Common myeloid progenitor, CD34-positive (primary cell): ENCODE measurements around the gene FAM25G. TPM values are rescaled to one million over a fixed set of nuclear protein-coding genes. Genes with fewer than 3 reads are reported as not detected.
A peak's percentile ranks its signal among the peaks of the same experiment; 100 is the strongest.
"Not testable (repeated sequence)": the region's sequence is repeated elsewhere in the genome, so short reads cannot be mapped to it uniquely, and the experiment has no call there.

ENCODE experiments used
- CTCF ChIA-PET: fragments of 350-600 bp; sonication (Branson Sonifier 250); formaldehyde crosslinking; loops from one replicate; lab custom pipeline; 2021; ENCODE audit warnings: antibody characterized with exemption; lab: Charles Lee
- POLR2A ChIA-PET: fragments of 350-600 bp; sonication (Branson Sonifier 250); formaldehyde crosslinking; loops from one replicate; lab custom pipeline; 2021; ENCODE audit warnings: antibody characterized with exemption; lab: Charles Lee
- DNase-seq, 3 donors: peaks; one replicate each; pipeline versions ENCODE4 v3.0.0 to v3.0.0-alpha.2; 2013
- H3K27ac ChIP-seq, 2 experiments: 1 replicate in 1 of 2; 2 replicates in 1 of 2; pipeline ENCODE4 v1.7.0; 2013; ENCODE audit warnings: inconsistent platforms in 2 of 2, low read length in 2 of 2, mild to moderate bottlenecking in 2 of 2, low read depth in 1 of 2, moderate library complexity in 1 of 2; ENCODE audit not compliant: severe bottlenecking in 2 of 2, insufficient read depth in 1 of 2, poor library complexity in 1 of 2
- H3K27me3 ChIP-seq, 5 experiments: replicated peaks in 2 of 5; 1 replicate in 3 of 5; 2 replicates in 2 of 5; pipeline versions ENCODE4 v1.6.1 to v1.7.0; 2013; ENCODE audit warnings: low read length in 4 of 5, mild to moderate bottlenecking in 2 of 5, moderate library complexity in 2 of 5, inconsistent platforms in 1 of 5; ENCODE audit not compliant: insufficient read depth in 5 of 5, control insufficient read depth in 4 of 5
- H3K36me3 ChIP-seq, 4 experiments: 1 replicate in 2 of 4; 2 replicates in 2 of 4; pipeline versions ENCODE4 v1.6.1 to v1.7.0; 2013; ENCODE audit warnings: low read length in 3 of 4, control low read depth in 1 of 4, mild to moderate bottlenecking in 1 of 4; ENCODE audit not compliant: control insufficient read depth in 4 of 4, insufficient read depth in 4 of 4
- H3K4me1 ChIP-seq, 4 experiments: 1 replicate in 3 of 4; 2 replicates in 1 of 4; pipeline versions ENCODE4 v1.6.1 to v1.7.1; 2013; ENCODE audit warnings: low read length in 3 of 4, mild to moderate bottlenecking in 3 of 4, control low read depth in 1 of 4, inconsistent platforms in 1 of 4, moderate library complexity in 1 of 4; ENCODE audit not compliant: control insufficient read depth in 4 of 4, insufficient read depth in 4 of 4; ENCODE audit errors: control extremely low read depth in 1 of 4
- H3K4me3 ChIP-seq, 7 experiments: 1 replicate in 4 of 7; 2 replicates in 3 of 7; pipeline versions ENCODE4 v1.5.1 to v1.7.0; 2013; ENCODE audit warnings: mild to moderate bottlenecking in 7 of 7, low read length in 6 of 7, moderate library complexity in 6 of 7, inconsistent platforms in 2 of 7, low read depth in 2 of 7, control low read depth in 1 of 7; ENCODE audit not compliant: insufficient read depth in 4 of 7, control insufficient read depth in 1 of 7; ENCODE audit errors: extremely low read depth in 1 of 7
- H3K9me3 ChIP-seq, 5 experiments: 1 replicate in 4 of 5; 2 replicates in 1 of 5; pipeline versions ENCODE4 v1.6.1 to v1.7.1; 2013; ENCODE audit warnings: low read length in 4 of 5, mild to moderate bottlenecking in 2 of 5, inconsistent platforms in 1 of 5, low read depth in 1 of 5, moderate library complexity in 1 of 5; ENCODE audit not compliant: control insufficient read depth in 4 of 5, insufficient read depth in 2 of 5; ENCODE audit errors: control extremely low read depth in 1 of 5
- WGBS: methylation state at CpG from one replicate; pipeline ENCODE4 v1.1.5; 2013; ENCODE audit not compliant: insufficient coverage; 5-methylcytosine and 5-hydroxymethylcytosine counted together
- polyA plus RNA-seq: library from polyadenylated mRNA; unstranded; fragments of 120-200 nt; gene quantifications from one replicate; pipeline ENCODE4 v1.2.1, GENCODE V29; 2013

The FAM25G gene
- not detected for polyA plus RNA-seq

DNA sequence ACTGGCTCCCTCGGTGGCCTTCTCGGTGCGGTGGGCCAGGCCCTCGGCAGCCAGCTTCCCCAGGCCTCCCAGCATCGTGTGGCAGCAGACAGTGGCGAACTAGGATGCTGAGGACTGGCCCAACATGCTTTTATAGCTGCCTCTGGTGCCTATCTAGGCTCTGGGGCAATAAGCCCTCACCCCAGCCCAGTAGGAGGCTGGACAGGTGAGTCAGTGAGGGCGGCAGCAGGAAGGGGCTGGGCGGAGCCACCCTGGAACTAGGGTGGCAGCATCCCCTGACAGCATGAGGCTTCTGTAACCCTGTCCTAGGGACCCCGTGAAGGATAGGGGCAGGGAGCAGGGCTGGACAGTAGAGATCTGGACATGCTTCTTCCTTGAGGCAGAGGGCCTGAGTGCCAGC, at the start of gene FAM25G:
Gene FAM25G, minus strand, starts transcription at position 101 of the 400 bp plus-strand sequence. Its CDS starts 26 bp downstream, at position 75.
- H3K9me3 ChIP-seq, H3K27me3 ChIP-seq, H3K4me3 ChIP-seq, POLR2A ChIA-PET, DNase-seq, CTCF ChIA-PET, H3K36me3 ChIP-seq, H3K4me1 ChIP-seq, H3K27ac ChIP-seq: not testable (repeated sequence)
- no CpG with 5 or more reads among the region's 9 CpGs for WGBS

GRCh38 chr10:47536430-47536829, 44.9 kb upstream of the FAM25G start:
- no CpG with 5 or more reads among the region's 3 CpGs for WGBS
- H3K4me3 ChIP-seq, H3K4me1 ChIP-seq, CTCF ChIA-PET, POLR2A ChIA-PET, H3K27me3 ChIP-seq, DNase-seq, H3K36me3 ChIP-seq, H3K27ac ChIP-seq, H3K9me3 ChIP-seq: not testable (repeated sequence)

DNA sequence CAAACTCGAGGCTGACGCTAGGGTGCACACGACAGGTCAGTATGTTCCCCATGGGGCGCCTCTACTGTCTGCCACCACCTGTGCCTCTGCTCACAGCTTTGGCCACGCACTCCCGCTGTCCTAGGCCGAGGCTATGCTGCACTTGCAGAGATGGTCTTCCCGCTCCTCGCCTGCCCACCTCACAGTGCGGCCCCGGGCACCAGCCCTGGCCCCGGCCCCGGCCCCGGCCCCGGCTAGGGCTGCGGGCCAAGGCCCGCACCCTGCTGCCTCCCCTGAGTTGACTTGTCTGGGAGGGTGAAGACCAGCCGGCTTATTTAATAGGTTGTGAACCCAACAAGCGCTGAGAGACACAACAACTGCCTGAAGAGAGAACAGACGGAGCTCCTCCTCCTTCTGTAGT, 32.0 kb upstream of the FAM25G start, which contains the start of gene AGAP9:
Gene AGAP9, minus strand, starts transcription at position 164 of the 400 bp plus-strand sequence. Its CDS starts 112 bp downstream, at position 52.
- POLR2A ChIA-PET, CTCF ChIA-PET, H3K36me3 ChIP-seq, DNase-seq, H3K4me3 ChIP-seq, H3K4me1 ChIP-seq, H3K9me3 ChIP-seq, H3K27ac ChIP-seq, H3K27me3 ChIP-seq: not testable (repeated sequence)
- WGBS = no CpG with 5 or more reads among the region's 20 CpGs

DNA sequence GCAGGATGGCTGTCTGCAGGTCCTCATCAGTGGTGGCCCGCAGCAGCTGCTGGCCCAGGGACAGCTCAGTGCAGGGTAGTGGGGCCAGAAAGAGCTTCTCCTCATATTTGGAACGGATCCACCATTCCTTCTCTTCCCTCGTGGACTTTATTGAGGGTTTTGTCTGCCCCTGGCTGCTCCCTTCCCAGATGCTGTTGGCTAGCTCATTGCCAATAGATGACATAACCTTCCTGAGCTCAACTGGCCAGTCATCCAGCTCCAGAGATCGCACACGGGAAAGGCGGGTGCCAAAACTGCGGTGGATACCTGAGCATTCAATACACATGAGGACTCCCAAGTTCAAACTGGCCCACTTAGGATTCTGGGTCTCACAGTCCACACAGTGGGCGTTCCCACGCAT, 10.8 kb upstream of the FAM25G start:
- CTCF ChIA-PET, POLR2A ChIA-PET, H3K27me3 ChIP-seq, H3K4me3 ChIP-seq, H3K9me3 ChIP-seq, H3K36me3 ChIP-seq, DNase-seq, H3K4me1 ChIP-seq, H3K27ac ChIP-seq: not testable (repeated sequence)
- no CpG with 5 or more reads among the region's 9 CpGs for WGBS

DNA sequence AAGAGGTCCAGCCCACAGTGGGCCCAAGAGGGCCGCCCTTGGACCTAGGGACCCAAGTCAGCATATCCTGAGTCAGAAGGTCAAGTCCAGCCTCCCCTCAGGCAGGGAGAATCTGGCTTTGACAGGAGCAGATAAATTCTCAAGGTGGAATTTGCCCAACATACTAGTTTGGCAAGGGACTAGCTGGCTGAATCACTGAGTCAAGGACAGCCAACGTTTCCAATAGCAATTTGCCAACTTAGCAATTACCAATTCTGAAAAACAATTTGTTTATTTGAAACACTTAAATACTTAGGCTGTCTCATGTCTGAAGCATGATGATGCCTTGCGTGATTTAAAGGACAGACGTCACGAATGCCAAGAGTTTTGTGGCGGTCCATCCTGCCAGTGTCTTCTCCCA, 2.7 kb upstream of the FAM25G start:
- H3K27me3 ChIP-seq, CTCF ChIA-PET, H3K4me1 ChIP-seq, H3K9me3 ChIP-seq, DNase-seq, POLR2A ChIA-PET, H3K4me3 ChIP-seq, H3K27ac ChIP-seq, H3K36me3 ChIP-seq: not testable (repeated sequence)
- no CpG with 5 or more reads among the region's 6 CpGs for WGBS

DNA sequence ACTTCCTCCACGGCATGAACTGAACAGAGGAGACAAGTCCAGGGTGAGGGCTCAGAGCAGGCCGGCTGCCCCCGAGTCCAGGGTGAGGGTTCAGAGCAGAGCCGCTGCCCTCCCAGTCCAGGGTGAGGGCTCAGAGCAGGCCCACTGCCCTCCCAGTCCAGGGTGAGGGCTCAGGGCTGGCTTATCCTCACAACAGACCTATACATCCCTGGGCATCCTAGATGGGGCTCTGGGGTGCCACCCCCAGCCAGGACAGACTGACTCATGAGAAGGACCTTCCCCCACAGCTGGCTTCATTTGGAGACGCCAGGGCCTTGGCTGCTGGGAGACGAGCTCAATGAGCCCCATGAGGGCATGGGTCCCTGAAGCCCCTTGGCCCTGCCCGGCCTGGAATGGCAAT, 1.9 kb downstream of the FAM25G start:
- WGBS = no CpG with 5 or more reads among the region's 7 CpGs

DNA sequence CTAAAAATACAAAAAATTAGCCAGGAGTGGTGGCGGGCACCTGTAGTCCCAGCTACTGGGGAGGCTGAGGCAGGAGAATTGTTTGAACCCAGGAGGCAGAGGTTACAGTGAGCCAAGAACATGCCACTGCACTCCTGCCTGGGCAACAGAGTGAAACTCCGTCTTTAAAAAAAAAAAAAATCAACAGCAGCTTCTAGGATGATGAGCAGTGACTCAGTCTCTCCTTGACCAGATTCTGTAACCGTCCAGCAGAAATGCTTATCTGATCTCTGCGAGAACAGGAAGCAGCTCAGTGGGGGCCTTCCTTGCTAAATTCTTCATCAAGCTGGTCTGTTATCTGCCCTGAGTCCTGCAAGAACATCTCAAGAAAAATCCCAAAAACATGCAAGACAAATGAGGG, 5.6 kb downstream of the FAM25G start:
- DNase-seq = peak in 1 of 3 donors; percentile 4
- CTCF ChIA-PET = not testable (repeated sequence)

More for the DNA sequence above, 1.9 kb downstream of the FAM25G start:
- DNase-seq, H3K27ac ChIP-seq, POLR2A ChIA-PET, H3K9me3 ChIP-seq, CTCF ChIA-PET, H3K4me1 ChIP-seq, H3K36me3 ChIP-seq, H3K4me3 ChIP-seq, H3K27me3 ChIP-seq: not testable (repeated sequence)

More for the DNA sequence above, 5.6 kb downstream of the FAM25G start:
- H3K4me3 ChIP-seq, H3K27ac ChIP-seq, H3K9me3 ChIP-seq, H3K36me3 ChIP-seq, POLR2A ChIA-PET, H3K4me1 ChIP-seq, H3K27me3 ChIP-seq: not testable (repeated sequence)
- WGBS = no CpG with 5 or more reads among the region's 4 CpGs
